ENCODE measurements around the gene SH3RF3. TPM values are rescaled to one million over a fixed set of nuclear protein-coding genes. Genes with fewer than 3 reads are reported as not detected.

The SH3RF3 gene
- polyA plus RNA-seq, 3 donors from 2014 or later: not detected

GRCh38 chr2:109521233-109522062 is 392.4 kb downstream of the SH3RF3 start:
- Mint-ChIP-seq H3K4me1 (no peaks in the 10 kb centered on the region), H3K27me3 (ENCODE audit: low read depth in 3 of 3) (peaks cover 0 to 6% (median 5%) of the 10 kb centered on the region in 3 donors), H3K4me3 (no peak overlapping the region), H3K9me3 (no peaks in the 10 kb centered on the region), H3K36me3 (no peaks in the 10 kb centered on the region), H3K27ac (no peak overlapping the region)
- DNase-seq: no peak

DNA sequence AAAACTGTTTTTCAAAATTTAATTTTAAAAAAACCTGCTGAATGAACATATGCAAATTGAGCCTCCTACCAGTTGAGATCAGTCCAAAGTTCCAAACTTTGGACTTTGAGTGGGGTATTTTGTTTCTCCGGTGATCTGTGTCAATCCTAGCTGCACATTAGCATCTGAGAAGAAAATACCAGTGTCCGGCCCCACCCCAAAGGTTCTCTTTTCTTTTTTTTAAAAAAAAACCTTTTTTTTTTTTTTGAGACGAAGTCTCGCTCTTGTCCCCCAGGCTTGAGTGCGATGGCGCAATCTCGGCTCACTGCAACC is 393.0 kb downstream of the SH3RF3 start:
- Mint-ChIP-seq H3K9me3 (no peaks in the 10 kb centered on the region), H3K27me3 (ENCODE audit: low read depth in 3 of 3) (peaks cover 0 to 10% (median 3%) of the 10 kb centered on the region in 3 donors)

DNA sequence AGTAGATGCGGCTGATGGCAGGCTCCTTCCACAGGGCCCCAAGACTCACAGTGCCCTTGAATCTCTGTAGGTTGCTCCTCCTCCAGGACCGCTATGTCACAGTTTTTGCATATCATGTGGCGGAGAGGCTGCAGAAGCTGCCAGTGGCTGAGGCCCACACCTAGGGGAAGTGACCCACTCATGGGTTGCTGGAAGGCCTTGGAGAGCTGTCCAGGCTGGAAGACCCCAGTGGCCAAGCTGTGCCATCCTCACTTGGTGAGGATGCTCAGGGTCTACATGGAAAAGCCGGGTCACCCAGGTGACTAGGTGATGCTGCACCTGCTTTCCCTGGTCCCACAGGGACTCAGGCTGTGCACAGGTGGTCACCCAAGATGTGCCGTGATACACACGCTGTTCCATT is 394.1 kb downstream of the SH3RF3 start:
- no peaks in the 10 kb centered on the region for H3K9me3 Mint-ChIP-seq
- no peak overlapping the region for H3K4me3 Mint-ChIP-seq
- no peak overlapping the region for H3K27ac Mint-ChIP-seq
- H3K4me1 Mint-ChIP-seq: no peaks in the 10 kb centered on the region
- H3K27me3 Mint-ChIP-seq (ENCODE audit: low read depth in 3 of 3): peaks cover 0 to 10% (median 3%) of the 10 kb centered on the region in 3 donors
- H3K36me3 Mint-ChIP-seq: no peaks in the 10 kb centered on the region
- DNase-seq: no peak

More for the DNA sequence above, 393.0 kb downstream of the SH3RF3 start:
- Mint-ChIP-seq H3K27ac (no peak overlapping the region), H3K36me3 (no peaks in the 10 kb centered on the region), H3K4me3 (no peak overlapping the region), H3K4me1 (no peaks in the 10 kb centered on the region)
- no peak for DNase-seq

- Mint-ChIP-seq H3K36me3 (no peaks in the 10 kb centered on the region), H3K9me3 (no peaks in the 10 kb centered on the region), H3K4me1 (no peaks in the 10 kb centered on the region), H3K27ac (no peak overlapping the region), H3K4me3 (no peak overlapping the region), H3K27me3 (ENCODE audit: low read depth in 3 of 3) (peaks cover 0 to 10% (median 3%) of the 10 kb centered on the region in 3 donors)
- no peak for DNase-seq
Observed at GRCh38 chr2:109523536-109524361, 394.7 kb downstream of the SH3RF3 start.

- no peaks in the 10 kb centered on the region for H3K36me3 Mint-ChIP-seq
- DNase-seq: no peak
- no peaks in the 10 kb centered on the region for H3K9me3 Mint-ChIP-seq
- no peak overlapping the region for H3K4me3 Mint-ChIP-seq
- peaks cover 2 to 7% (median 7%) of the 10 kb centered on the region in 3 donors for H3K27me3 Mint-ChIP-seq (ENCODE audit: low read depth in 3 of 3)
- no peaks in the 10 kb centered on the region for H3K4me1 Mint-ChIP-seq
- no peak overlapping the region for H3K27ac Mint-ChIP-seq
Observed at GRCh38 chr2:109525836-109526235, 396.8 kb downstream of the SH3RF3 start.

GRCh38 chr2:109526442-109526970 is 397.5 kb downstream of the SH3RF3 start:
- Mint-ChIP-seq H3K9me3 (no peaks in the 10 kb centered on the region), H3K36me3 (no peaks in the 10 kb centered on the region), H3K27ac (peak overlapping the region in 1 of 6 donors; percentile 57), H3K27me3 (ENCODE audit: low read depth in 3 of 3) (peaks cover 2 to 7% (median 7%) of the 10 kb centered on the region in 3 donors), H3K4me3 (no peak overlapping the region), H3K4me1 (no peaks in the 10 kb centered on the region)
- no peak for DNase-seq

- DNase-seq: no peak
- Mint-ChIP-seq H3K27me3 (ENCODE audit: low read depth in 3 of 3) (peaks cover 2 to 7% (median 7%) of the 10 kb centered on the region in 3 donors), H3K4me1 (no peaks in the 10 kb centered on the region), H3K27ac (no peak overlapping the region), H3K36me3 (no peaks in the 10 kb centered on the region), H3K4me3 (no peak overlapping the region), H3K9me3 (no peaks in the 10 kb centered on the region)
Observed at GRCh38 chr2:109527079-109527478, 398.1 kb downstream of the SH3RF3 start.

- no peaks in the 10 kb centered on the region for H3K4me1 Mint-ChIP-seq
- no peak for DNase-seq
- no peaks in the 10 kb centered on the region for H3K9me3 Mint-ChIP-seq
- no peak overlapping the region for H3K4me3 Mint-ChIP-seq
- H3K27me3 Mint-ChIP-seq (ENCODE audit: low read depth in 3 of 3): peaks cover 2 to 9% (median 7%) of the 10 kb centered on the region in 3 donors
- no peaks in the 10 kb centered on the region for H3K36me3 Mint-ChIP-seq
- no peak overlapping the region for H3K27ac Mint-ChIP-seq
Observed at GRCh38 chr2:109527846-109528705, 399.1 kb downstream of the SH3RF3 start.

GRCh38 chr2:109528811-109529501 is 400.0 kb downstream of the SH3RF3 start:
- Mint-ChIP-seq H3K9me3 (no peaks in the 10 kb centered on the region), H3K27ac (no peak overlapping the region), H3K4me1 (no peaks in the 10 kb centered on the region), H3K36me3 (no peaks in the 10 kb centered on the region), H3K4me3 (no peak overlapping the region), H3K27me3 (ENCODE audit: low read depth in 3 of 3) (peaks cover 2 to 6% (median 4%) of the 10 kb centered on the region in 3 donors)
- DNase-seq: no peak

GRCh38 chr2:109529532-109530449 is 400.8 kb downstream of the SH3RF3 start:
- Mint-ChIP-seq H3K27ac (no peak overlapping the region), H3K27me3 (ENCODE audit: low read depth in 3 of 3) (peaks cover 2 to 6% (median 5%) of the 10 kb centered on the region in 3 donors), H3K9me3 (no peaks in the 10 kb centered on the region), H3K4me1 (no peaks in the 10 kb centered on the region), H3K4me3 (no peak overlapping the region), H3K36me3 (no peaks in the 10 kb centered on the region)
- DNase-seq: no peak

DNA sequence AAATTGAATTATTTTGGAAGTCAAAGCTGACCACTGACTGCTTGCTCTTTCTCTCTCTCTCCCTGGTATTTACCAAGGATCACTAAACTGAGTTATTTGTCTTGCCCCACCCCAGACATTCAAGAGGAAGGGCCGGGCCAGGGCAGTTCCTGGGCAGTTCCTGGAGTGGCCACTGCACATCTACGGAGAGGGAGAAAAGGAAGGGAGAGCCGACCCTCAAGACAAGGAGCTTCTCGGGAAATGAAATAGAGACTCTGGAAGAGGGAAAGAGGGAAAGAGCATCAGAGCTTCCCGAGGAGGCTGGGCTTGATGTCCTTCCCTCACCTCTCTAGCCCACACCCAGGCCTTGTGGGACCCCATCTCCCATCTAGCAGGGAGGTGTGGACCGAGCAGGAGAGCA is 401.7 kb downstream of the SH3RF3 start:
- no peak for DNase-seq
- Mint-ChIP-seq H3K27me3 (ENCODE audit: low read depth in 3 of 3) (peaks cover 2 to 11% (median 8%) of the 10 kb centered on the region in 3 donors), H3K27ac (no peak overlapping the region), H3K4me1 (no peaks in the 10 kb centered on the region), H3K36me3 (no peaks in the 10 kb centered on the region), H3K9me3 (no peaks in the 10 kb centered on the region), H3K4me3 (no peak overlapping the region)

GRCh38 chr2:109531221-109531620 is 402.2 kb downstream of the SH3RF3 start:
- Mint-ChIP-seq H3K36me3 (no peaks in the 10 kb centered on the region), H3K27me3 (ENCODE audit: low read depth in 3 of 3) (peaks cover 2 to 11% (median 8%) of the 10 kb centered on the region in 3 donors), H3K4me1 (no peaks in the 10 kb centered on the region), H3K9me3 (no peaks in the 10 kb centered on the region), H3K27ac (no peak overlapping the region), H3K4me3 (no peak overlapping the region)
- no peak for DNase-seq
